ENCODE measurements around the gene B3GNT4. TPM values are rescaled to one million over a fixed set of nuclear protein-coding genes. Genes with fewer than 3 reads are reported as not detected.

B3GNT4 gene
- total RNA-seq, 1 donor from 2014 or later: 0.46 TPM

DNA sequence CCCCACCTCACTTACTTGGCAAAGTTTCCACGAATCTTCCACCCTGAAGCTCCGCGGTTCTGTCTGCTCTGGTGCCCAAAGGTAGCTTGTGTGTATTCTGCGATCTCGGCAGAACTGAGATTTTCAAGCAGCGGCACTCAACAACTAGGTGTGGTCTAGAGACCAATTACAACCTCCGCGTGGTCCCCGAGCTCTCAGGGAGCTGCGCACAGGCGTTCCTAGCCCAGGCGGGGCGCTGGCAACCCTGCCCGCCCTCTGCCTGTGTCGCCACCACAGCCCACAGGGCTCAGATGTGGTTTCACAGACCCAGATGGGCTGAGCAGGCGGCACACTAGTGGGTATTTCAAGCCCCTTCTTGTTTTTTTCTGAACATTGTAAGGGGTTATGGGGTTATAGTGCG, 23.8 kb downstream of the B3GNT4 start:
- no peak for DNase-seq
- ATAC-seq: no peak
- Histone ChIP-seq H3K27ac (no peak overlapping the region), H3K4me3 (no peak overlapping the region), H3K4me1 (peaks cover 15% of the 10 kb centered on the region), H3K27me3 (no peaks in the 10 kb centered on the region), H3K9me3 (no peaks in the 10 kb centered on the region), H3K36me3 (peaks cover 37% of the 10 kb centered on the region)
- intact Hi-C loops (cut with DNase I): no loop called here
- TF ChIP-seq, protein P1, sequence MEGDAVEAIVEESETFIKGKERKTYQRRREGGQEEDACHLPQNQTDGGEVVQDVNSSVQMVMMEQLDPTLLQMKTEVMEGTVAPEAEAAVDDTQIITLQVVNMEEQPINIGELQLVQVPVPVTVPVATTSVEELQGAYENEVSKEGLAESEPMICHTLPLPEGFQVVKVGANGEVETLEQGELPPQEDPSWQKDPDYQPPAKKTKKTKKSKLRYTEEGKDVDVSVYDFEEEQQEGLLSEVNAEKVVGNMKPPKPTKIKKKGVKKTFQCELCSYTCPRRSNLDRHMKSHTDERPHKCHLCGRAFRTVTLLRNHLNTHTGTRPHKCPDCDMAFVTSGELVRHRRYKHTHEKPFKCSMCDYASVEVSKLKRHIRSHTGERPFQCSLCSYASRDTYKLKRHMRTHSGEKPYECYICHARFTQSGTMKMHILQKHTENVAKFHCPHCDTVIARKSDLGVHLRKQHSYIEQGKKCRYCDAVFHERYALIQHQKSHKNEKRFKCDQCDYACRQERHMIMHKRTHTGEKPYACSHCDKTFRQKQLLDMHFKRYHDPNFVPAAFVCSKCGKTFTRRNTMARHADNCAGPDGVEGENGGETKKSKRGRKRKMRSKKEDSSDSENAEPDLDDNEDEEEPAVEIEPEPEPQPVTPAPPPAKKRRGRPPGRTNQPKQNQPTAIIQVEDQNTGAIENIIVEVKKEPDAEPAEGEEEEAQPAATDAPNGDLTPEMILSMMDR (IDR thresholded peaks at IDR 0.05): no peak

DNA sequence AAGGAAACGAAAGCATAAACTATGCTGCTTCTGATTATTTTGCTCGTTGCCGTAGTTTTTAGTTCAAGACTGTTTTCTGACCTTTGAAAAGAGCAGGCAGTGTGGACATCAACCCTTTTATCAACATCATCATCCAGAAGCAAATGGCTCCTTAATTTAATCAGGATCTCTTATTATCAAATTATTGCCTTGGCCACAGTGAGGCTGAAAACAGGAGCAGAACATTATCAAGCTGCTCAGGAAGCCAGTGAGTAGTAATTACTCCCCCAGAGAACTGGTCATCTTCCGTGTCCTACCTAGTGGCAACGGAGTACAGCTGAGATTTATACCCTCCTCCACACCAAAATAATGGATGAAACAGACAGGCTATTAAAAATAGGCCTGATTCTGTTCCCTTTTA, 24.6 kb downstream of the B3GNT4 start:
- Histone ChIP-seq H3K36me3 (peaks cover 44% of the 10 kb centered on the region), H3K27me3 (no peaks in the 10 kb centered on the region), H3K27ac (no peak overlapping the region), H3K4me3 (no peak overlapping the region), H3K9me3 (no peaks in the 10 kb centered on the region), H3K4me1 (peaks cover 15% of the 10 kb centered on the region)
- TF ChIP-seq, protein P1 (IDR thresholded peaks at IDR 0.05): no peak
- intact Hi-C loops (cut with DNase I): no loop called here
- no peak for ATAC-seq
- no peak for DNase-seq

GRCh38 chr12:122230798-122231197, 27.3 kb downstream of the B3GNT4 start:
- no peak for ATAC-seq
- H3K4me3 ChIP-seq: no peak overlapping the region
- H3K27me3 ChIP-seq: no peaks in the 10 kb centered on the region
- peaks cover 7% of the 10 kb centered on the region for H3K4me1 ChIP-seq
- no peaks in the 10 kb centered on the region for H3K9me3 ChIP-seq
- no peak overlapping the region for H3K27ac ChIP-seq
- peaks cover 65% of the 10 kb centered on the region for H3K36me3 ChIP-seq
- TF ChIP-seq, protein P1 (IDR thresholded peaks at IDR 0.05): no peak
- intact Hi-C loops (cut with DNase I): no loop called here
- no peak for DNase-seq

- TF ChIP-seq, protein P1 (IDR thresholded peaks at IDR 0.05): no peak
- Histone ChIP-seq H3K27me3 (no peaks in the 10 kb centered on the region), H3K9me3 (no peaks in the 10 kb centered on the region), H3K27ac (no peak overlapping the region), H3K36me3 (peaks cover 75% of the 10 kb centered on the region), H3K4me1 (no peaks in the 10 kb centered on the region), H3K4me3 (no peak overlapping the region)
- intact Hi-C loops (cut with DNase I): no loop called here
- no peak for ATAC-seq
- DNase-seq: no peak
Measured at GRCh38 chr12:122232691-122233090, 29.2 kb downstream of the B3GNT4 start.

DNA sequence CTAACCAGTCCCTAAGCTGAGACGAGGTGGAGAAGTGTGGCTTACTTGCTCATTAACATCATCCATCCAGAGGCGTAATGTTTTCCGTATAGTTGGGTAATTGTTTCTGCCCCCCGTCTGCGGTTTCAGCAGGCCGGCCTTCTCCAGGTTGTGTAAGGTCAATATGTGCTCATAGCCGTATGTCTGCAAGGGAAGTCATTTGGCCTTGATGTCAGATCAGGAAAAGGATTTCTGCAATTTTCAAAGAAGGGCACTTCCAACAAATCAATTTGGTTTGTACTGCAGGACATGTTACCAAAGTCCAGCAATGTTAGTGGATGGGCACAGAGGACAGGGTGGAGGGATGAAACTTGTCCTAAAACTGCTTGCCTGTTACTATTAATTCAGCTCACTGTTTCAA, 32.2 kb downstream of the B3GNT4 start:
- ATAC-seq (peak; percentile 40), DNase-seq (no peak)
- TF ChIP-seq, protein P1 (IDR thresholded peaks at IDR 0.05): no peak
- no peak overlapping the region for H3K4me3 ChIP-seq
- no peaks in the 10 kb centered on the region for H3K27me3 ChIP-seq
- H3K4me1 ChIP-seq: no peaks in the 10 kb centered on the region
- no peaks in the 10 kb centered on the region for H3K9me3 ChIP-seq
- H3K27ac ChIP-seq: no peak overlapping the region
- intact Hi-C loops (cut with DNase I): no loop called here
- H3K36me3 ChIP-seq: peaks cover 87% of the 10 kb centered on the region

DNA sequence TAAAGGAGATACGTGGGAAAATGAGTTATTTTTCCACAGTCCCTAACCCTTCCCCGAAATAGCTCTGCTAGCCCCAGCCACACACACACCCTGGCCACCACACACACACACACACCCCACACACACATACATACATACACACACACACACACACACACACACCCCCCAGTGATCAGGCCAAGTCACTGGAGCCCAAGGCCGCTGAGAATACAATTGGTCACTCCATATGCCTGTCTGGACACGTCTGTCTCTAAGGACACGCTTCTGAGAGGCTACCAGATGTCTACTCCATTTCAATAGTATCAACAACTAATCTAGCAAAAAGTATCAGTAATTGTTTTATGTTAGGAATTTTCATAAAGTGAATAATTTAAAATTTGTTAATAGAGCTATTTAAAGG, 35.4 kb downstream of the B3GNT4 start:
- Histone ChIP-seq H3K4me3 (no peak overlapping the region), H3K4me1 (no peaks in the 10 kb centered on the region), H3K36me3 (peaks cover 86% of the 10 kb centered on the region), H3K27me3 (no peaks in the 10 kb centered on the region), H3K9me3 (no peaks in the 10 kb centered on the region), H3K27ac (no peak overlapping the region)
- DNase-seq (no peak), ATAC-seq (no peak)
- intact Hi-C loops (cut with DNase I): no loop called here
- TF ChIP-seq, protein P1 (IDR thresholded peaks at IDR 0.05): no peak
